GM20000 (cell line): ENCODE measurements around the gene ZC2HC1B.
"Not testable (repeated sequence)": the region's sequence is repeated elsewhere in the genome, so short reads cannot be mapped to it uniquely, and the experiment has no call there.

ENCODE experiments used
- DNase-seq: peaks from one replicate; pipeline ENCODE4 v3.0.0; 2012; ENCODE audit warnings: low spot score
- CTCF ChIP-seq: IDR thresholded peaks from 2 replicates; pipeline ENCODE4 v1.5.1; 2012; ENCODE audit warnings: mild to moderate bottlenecking, control low read depth; ENCODE audit errors: extremely low read depth, missing control alignments

The ZC2HC1B gene

GRCh38 chr6:143872201-143872600, 7.9 kb downstream of the ZC2HC1B start:
- TF ChIP-seq CTCF, result no peak
- peak; percentile 20 for DNase-seq

GRCh38 chr6:143873600-143873999, 9.3 kb downstream of the ZC2HC1B start:
- not testable (repeated sequence) for DNase-seq

GRCh38 chr6:143874503-143874902, 10.2 kb downstream of the ZC2HC1B start:
- not testable (repeated sequence) for DNase-seq

GRCh38 chr6:143877584-143878271, 13.5 kb downstream of the ZC2HC1B start:
- no peak for TF ChIP-seq CTCF
- DNase-seq, result no peak

- DNase-seq, result no peak
- TF ChIP-seq CTCF, result no peak
Measured at GRCh38 chr6:143878272-143878760, 14.0 kb downstream of the ZC2HC1B start.

GRCh38 chr6:143880412-143880811, 16.1 kb downstream of the ZC2HC1B start:
- DNase-seq, result no peak
- no peak for TF ChIP-seq CTCF

GRCh38 chr6:143882401-143882930, 18.2 kb downstream of the ZC2HC1B start:
- TF ChIP-seq CTCF, result no peak
- no peak for DNase-seq

GRCh38 chr6:143884216-143884900, 20.1 kb downstream of the ZC2HC1B start:
- DNase-seq, result no peak
- no peak for TF ChIP-seq CTCF
